GM12878 (cell line): ENCODE results near the gene KRTAP10-8.

ENCODE experiments used
- CEBPB ChIP-seq, 2 experiments: fragments of 150-350 bp in 1 of 2; IDR thresholded peaks; 2 replicates each; pipeline ENCODE4 v1.6.1; 2012 to 2014; ENCODE audit warnings: low read depth in 2 of 2, low read length in 2 of 2, borderline replicate concordance in 1 of 2, inconsistent platforms in 1 of 2
- IKZF1 ChIP-seq: fragments of 450-650 bp; conservative IDR thresholded peaks from 2 replicates; pipeline ENCODE4 v1.6.1; 2017; ENCODE audit warnings: antibody characterized with exemption, mild to moderate bottlenecking
- JUNB ChIP-seq: IDR thresholded peaks from 2 replicates; pipeline ENCODE4 v1.6.1; 2016; ENCODE audit warnings: antibody characterized with exemption, mild to moderate bottlenecking
- POLR2A ChIP-seq: IDR thresholded peaks from 2 replicates; pipeline ENCODE4 v1.6.1; 2011; ENCODE audit warnings: low read depth, mild to moderate bottlenecking, low read length
- POU2F2 ChIP-seq: IDR thresholded peaks from 3 replicates; pipeline ENCODE4 v1.6.1; 2011; ENCODE audit warnings: low read depth, mild to moderate bottlenecking, low read length, borderline replicate concordance
- RCOR1 ChIP-seq: conservative IDR thresholded peaks from 2 replicates; pipeline ENCODE4 v1.6.1; 2012; ENCODE audit warnings: low read depth, low read length, improper control_type of control experiment
- RFX5 ChIP-seq: IDR thresholded peaks from 2 replicates; pipeline ENCODE4 v1.6.1; 2011; ENCODE audit warnings: low read depth, low read length, improper control_type of control experiment
- SMC3 ChIP-seq: IDR thresholded peaks from 2 replicates; pipeline ENCODE4 v1.6.1; 2011; ENCODE audit warnings: low read length, improper control_type of control experiment, borderline replicate concordance
- TBL1XR1 ChIP-seq: IDR thresholded peaks from 2 replicates; pipeline ENCODE4 v1.6.1; 2012; ENCODE audit warnings: low read depth, low read length, improper control_type of control experiment
- TCF7 ChIP-seq: IDR thresholded peaks from 2 replicates; pipeline ENCODE4 v1.6.1; 2014; ENCODE audit warnings: antibody characterized with exemption, borderline replicate concordance
- TF ChIP-seq, protein P1 (sequence below), 3 experiments: IDR thresholded peaks in 2 of 3; conservative IDR thresholded peaks in 1 of 3; 2 replicates each; pipeline ENCODE4 v1.5.1; 2011; ENCODE audit warnings: low read depth in 3 of 3, low read length in 3 of 3, mild to moderate bottlenecking in 3 of 3, control low read depth in 2 of 3, moderate library complexity in 2 of 3, inconsistent platforms in 1 of 3, mixed read lengths in 1 of 3; ENCODE audit not compliant: control insufficient read depth in 2 of 3, insufficient read depth in 1 of 3; ENCODE audit errors: extremely low read depth in 1 of 3
- TF ChIP-seq, protein P2 (sequence below): fragments of 450-650 bp; IDR thresholded peaks from 2 replicates; pipeline ENCODE4 v1.6.1; 2016; ENCODE audit warnings: mild to moderate bottlenecking, moderate library complexity, borderline replicate concordance
- TF ChIP-seq, protein P3 (sequence below): fragments of 450-650 bp; IDR thresholded peaks from 2 replicates; pipeline ENCODE4 v1.6.1; 2017; ENCODE audit warnings: antibody characterized with exemption, mild to moderate bottlenecking, moderate library complexity
- TF ChIP-seq, protein P4 (sequence below): IDR thresholded peaks from 2 replicates; pipeline ENCODE4 v1.6.1; 2012; ENCODE audit warnings: low read length, inconsistent platforms

- TF ChIP-seq SMC3 (no peak), JUNB (no peak), RCOR1 (no peak), POLR2A (no peak), TBL1XR1 (no peak), RFX5 (no peak), TCF7 (no peak), CEBPB (IDR thresholded peaks at IDR 0.05; ENCODE audit: borderline replicate concordance in 1 of 2, low read depth in 2 of 2, low read length in 2 of 2) (no peak), IKZF1 (no peak), POU2F2 (no peak)
- TF ChIP-seq, protein P1, sequence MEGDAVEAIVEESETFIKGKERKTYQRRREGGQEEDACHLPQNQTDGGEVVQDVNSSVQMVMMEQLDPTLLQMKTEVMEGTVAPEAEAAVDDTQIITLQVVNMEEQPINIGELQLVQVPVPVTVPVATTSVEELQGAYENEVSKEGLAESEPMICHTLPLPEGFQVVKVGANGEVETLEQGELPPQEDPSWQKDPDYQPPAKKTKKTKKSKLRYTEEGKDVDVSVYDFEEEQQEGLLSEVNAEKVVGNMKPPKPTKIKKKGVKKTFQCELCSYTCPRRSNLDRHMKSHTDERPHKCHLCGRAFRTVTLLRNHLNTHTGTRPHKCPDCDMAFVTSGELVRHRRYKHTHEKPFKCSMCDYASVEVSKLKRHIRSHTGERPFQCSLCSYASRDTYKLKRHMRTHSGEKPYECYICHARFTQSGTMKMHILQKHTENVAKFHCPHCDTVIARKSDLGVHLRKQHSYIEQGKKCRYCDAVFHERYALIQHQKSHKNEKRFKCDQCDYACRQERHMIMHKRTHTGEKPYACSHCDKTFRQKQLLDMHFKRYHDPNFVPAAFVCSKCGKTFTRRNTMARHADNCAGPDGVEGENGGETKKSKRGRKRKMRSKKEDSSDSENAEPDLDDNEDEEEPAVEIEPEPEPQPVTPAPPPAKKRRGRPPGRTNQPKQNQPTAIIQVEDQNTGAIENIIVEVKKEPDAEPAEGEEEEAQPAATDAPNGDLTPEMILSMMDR (IDR thresholded peaks at IDR 0.05 in 2 of 3, conservative IDR thresholded peaks at IDR 0.05 in 1 of 3; ENCODE audit: control insufficient read depth in 2 of 3, extremely low read depth in 1 of 3, insufficient read depth in 1 of 3, low read depth in 3 of 3, low read length in 3 of 3), result no peak
- TF ChIP-seq, protein P2, sequence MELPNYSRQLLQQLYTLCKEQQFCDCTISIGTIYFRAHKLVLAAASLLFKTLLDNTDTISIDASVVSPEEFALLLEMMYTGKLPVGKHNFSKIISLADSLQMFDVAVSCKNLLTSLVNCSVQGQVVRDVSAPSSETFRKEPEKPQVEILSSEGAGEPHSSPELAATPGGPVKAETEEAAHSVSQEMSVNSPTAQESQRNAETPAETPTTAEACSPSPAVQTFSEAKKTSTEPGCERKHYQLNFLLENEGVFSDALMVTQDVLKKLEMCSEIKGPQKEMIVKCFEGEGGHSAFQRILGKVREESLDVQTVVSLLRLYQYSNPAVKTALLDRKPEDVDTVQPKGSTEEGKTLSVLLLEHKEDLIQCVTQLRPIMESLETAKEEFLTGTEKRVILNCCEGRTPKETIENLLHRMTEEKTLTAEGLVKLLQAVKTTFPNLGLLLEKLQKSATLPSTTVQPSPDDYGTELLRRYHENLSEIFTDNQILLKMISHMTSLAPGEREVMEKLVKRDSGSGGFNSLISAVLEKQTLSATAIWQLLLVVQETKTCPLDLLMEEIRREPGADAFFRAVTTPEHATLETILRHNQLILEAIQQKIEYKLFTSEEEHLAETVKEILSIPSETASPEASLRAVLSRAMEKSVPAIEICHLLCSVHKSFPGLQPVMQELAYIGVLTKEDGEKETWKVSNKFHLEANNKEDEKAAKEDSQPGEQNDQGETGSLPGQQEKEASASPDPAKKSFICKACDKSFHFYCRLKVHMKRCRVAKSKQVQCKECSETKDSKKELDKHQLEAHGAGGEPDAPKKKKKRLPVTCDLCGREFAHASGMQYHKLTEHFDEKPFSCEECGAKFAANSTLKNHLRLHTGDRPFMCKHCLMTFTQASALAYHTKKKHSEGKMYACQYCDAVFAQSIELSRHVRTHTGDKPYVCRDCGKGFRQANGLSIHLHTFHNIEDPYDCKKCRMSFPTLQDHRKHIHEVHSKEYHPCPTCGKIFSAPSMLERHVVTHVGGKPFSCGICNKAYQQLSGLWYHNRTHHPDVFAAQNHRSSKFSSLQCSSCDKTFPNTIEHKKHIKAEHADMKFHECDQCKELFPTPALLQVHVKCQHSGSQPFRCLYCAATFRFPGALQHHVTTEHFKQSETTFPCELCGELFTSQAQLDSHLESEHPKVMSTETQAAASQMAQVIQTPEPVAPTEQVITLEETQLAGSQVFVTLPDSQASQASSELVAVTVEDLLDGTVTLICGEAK, result no peak
- TF ChIP-seq, protein P3, sequence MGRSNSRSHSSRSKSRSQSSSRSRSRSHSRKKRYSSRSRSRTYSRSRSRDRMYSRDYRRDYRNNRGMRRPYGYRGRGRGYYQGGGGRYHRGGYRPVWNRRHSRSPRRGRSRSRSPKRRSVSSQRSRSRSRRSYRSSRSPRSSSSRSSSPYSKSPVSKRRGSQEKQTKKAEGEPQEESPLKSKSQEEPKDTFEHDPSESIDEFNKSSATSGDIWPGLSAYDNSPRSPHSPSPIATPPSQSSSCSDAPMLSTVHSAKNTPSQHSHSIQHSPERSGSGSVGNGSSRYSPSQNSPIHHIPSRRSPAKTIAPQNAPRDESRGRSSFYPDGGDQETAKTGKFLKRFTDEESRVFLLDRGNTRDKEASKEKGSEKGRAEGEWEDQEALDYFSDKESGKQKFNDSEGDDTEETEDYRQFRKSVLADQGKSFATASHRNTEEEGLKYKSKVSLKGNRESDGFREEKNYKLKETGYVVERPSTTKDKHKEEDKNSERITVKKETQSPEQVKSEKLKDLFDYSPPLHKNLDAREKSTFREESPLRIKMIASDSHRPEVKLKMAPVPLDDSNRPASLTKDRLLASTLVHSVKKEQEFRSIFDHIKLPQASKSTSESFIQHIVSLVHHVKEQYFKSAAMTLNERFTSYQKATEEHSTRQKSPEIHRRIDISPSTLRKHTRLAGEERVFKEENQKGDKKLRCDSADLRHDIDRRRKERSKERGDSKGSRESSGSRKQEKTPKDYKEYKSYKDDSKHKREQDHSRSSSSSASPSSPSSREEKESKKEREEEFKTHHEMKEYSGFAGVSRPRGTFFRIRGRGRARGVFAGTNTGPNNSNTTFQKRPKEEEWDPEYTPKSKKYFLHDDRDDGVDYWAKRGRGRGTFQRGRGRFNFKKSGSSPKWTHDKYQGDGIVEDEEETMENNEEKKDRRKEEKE, result no peak
- TF ChIP-seq, protein P4, sequence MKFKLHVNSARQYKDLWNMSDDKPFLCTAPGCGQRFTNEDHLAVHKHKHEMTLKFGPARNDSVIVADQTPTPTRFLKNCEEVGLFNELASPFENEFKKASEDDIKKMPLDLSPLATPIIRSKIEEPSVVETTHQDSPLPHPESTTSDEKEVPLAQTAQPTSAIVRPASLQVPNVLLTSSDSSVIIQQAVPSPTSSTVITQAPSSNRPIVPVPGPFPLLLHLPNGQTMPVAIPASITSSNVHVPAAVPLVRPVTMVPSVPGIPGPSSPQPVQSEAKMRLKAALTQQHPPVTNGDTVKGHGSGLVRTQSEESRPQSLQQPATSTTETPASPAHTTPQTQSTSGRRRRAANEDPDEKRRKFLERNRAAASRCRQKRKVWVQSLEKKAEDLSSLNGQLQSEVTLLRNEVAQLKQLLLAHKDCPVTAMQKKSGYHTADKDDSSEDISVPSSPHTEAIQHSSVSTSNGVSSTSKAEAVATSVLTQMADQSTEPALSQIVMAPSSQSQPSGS, result no peak
Measured at GRCh38 chr21:44614961-44615391, 3.1 kb downstream of the KRTAP10-8 start.
